ENCODE data around the gene ACTR10.
"Not testable (repeated sequence)": the region's sequence is repeated elsewhere in the genome, so short reads cannot be mapped to it uniquely, and the experiment has no call there.

The ACTR10 gene

DNA sequence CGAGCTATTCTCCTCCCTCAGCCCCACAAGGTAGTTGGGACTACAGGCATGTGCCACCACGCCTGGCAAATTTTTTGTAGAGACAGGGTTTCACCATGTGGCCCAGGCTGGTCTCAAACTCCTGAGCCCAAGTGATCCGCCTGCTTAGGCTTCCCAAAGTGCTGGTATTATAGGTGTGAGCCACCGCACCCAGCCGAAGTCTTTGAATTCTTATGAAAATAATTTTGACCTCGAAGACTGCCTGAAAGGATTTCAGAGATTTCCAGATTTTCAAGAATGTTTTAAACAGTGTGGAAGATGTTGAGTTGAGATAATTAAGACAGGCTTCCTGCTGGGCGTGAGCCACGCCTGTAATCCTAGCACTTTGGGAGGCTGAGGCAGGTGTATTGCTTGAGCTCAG lies 49.7 kb downstream of the ACTR10 start:
- no peak overlapping the region for H3K27ac Mint-ChIP-seq
- no peak overlapping the region for H3K4me3 Mint-ChIP-seq
- H3K4me1 Mint-ChIP-seq, result peaks cover 33% of the 10 kb centered on the region
- DNase-seq (no peak), ATAC-seq (no peak)
- no peaks in the 10 kb centered on the region for H3K27me3 Mint-ChIP-seq
- H3K9me3 Mint-ChIP-seq, result no peaks in the 10 kb centered on the region

DNA sequence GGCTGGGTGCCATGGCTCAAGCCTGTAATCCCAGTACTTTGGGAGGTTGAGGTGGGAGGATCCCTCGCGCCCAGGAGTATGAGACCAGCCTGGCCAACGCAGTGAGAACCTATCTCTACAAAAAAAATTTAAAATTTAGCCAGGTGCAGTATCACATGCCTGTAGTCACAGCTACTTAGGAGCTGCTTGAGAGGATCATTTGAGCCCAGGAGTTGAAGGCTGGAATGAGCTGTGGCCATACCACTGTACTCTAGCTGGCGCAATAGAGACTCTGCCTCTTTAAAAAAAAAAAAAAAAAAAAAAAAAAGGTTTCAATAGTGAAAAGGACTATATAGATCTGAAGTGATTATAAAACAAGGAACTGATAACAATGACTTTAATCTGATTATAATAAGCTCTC lies 58.2 kb downstream of the ACTR10 start:
- Mint-ChIP-seq H3K4me3 (no peak overlapping the region), H3K27ac (no peak overlapping the region), H3K27me3 (no peaks in the 10 kb centered on the region), H3K4me1 (no peaks in the 10 kb centered on the region), H3K9me3 (no peaks in the 10 kb centered on the region)
- DNase-seq (no peak), ATAC-seq (peak; percentile 49)

DNA sequence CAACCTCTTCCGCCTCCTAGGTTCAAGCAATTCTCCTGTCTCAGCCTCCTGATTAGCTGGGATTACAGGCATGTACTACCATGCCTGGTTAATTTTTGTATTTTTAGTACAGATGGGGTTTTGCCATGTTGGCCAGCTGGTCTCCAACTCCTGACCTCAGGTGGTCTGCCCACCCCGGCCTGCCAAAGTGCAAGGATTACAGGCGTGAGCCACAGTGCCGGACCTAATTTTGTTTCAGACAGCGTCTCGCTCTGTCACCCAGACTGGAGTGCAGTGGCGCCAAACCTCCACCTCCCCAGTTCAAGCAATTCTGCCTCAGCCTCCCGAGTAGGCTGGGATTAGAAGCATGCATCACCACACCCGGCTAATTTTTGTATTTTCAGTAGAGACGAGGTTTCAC lies 62.1 kb downstream of the ACTR10 start:
- not testable (repeated sequence) for H3K4me3 Mint-ChIP-seq, ATAC-seq, H3K4me1 Mint-ChIP-seq, H3K9me3 Mint-ChIP-seq, DNase-seq, H3K27me3 Mint-ChIP-seq
- H3K27ac Mint-ChIP-seq, result peak overlapping the region in 1 of 2 donors; percentile 74

DNA sequence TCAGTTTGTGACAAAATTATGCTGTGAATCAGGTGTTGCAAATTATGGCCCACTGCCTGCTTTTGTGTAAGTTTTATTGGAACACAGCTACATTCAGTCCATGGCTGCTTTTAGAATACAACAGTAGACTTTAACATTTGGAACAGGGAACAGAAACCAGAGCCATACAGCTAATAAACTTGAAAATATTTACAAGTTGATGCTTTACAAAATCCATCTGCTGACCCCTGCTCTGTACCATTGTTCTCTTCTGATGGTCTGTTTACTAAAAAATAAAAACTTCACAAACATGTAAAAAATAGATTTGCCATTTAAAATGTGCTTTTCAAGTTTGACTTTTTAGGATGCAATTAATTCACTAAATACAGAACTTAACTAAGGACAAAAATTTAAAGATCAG lies 65.5 kb downstream of the ACTR10 start:
- Mint-ChIP-seq H3K27ac (peak overlapping the region; percentile 30 to 84), H3K4me1 (peaks cover 6% of the 10 kb centered on the region), H3K9me3 (no peaks in the 10 kb centered on the region), H3K27me3 (no peaks in the 10 kb centered on the region), H3K4me3 (no peak overlapping the region)
- DNase-seq (no peak), ATAC-seq (no peak)

DNA sequence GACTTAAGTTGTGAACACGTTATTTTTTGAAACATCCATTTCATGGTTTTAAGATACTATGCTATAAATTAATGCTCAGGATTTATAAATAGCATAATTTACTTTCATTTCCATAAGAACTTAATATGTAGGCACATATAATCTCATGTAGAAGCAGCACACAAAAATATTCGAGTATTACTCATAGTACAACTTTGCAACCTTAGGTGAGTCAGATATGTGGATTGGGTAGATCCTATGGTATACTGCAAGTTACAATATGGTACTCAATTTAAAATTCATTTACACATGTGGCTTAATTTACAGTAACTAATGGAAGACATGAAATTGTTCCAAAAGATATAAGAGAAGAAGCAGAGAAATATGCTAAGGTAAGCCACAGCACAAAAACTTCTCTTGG lies 70.7 kb downstream of the ACTR10 start:
- no peak for DNase-seq
- no peak overlapping the region for H3K4me3 Mint-ChIP-seq
- no peaks in the 10 kb centered on the region for H3K27me3 Mint-ChIP-seq
- H3K4me1 Mint-ChIP-seq, result peaks cover 22% of the 10 kb centered on the region
- H3K27ac Mint-ChIP-seq, result no peak overlapping the region
- no peaks in the 10 kb centered on the region for H3K9me3 Mint-ChIP-seq
- no peak for ATAC-seq

DNA sequence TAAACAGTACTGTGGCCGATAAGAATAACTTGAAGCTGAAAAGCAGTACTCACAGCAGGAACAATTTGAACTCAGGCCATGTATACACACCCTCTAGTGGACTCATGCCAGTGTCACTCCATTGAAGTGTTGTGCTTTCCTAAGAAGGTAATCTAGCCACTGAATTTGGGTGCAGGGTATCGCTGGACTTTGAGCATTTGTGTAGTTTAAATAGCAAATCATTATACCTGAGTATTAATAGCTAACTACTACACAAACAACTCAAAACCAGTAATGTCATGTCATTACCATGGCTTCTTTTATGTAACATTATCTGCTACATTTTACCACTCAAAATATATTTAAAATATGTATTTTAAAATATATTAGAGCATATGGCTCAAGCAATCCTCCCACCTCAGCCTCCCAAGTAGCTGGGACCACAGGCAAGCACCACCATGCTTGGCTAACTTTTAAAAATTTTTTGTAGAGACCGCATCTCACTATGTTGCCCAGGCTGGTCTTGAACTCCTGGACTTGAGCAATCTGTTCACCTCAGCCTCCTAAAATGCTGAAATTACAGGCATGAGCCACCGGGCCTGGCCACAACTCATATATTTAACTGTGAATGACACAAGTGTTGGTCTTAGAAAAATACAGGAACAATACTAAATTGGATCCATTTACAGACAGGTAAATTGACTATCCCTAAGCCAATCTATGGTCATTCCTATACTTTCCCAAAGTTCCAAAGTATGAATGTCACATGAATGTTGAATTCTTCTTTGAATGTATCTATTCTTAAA lies 72.8 kb downstream of the ACTR10 start:
- no peak for DNase-seq
- ATAC-seq, result no peak
- no peaks in the 10 kb centered on the region for H3K9me3 Mint-ChIP-seq
- no peak overlapping the region for H3K27ac Mint-ChIP-seq
- H3K4me3 Mint-ChIP-seq, result no peak overlapping the region
- no peaks in the 10 kb centered on the region for H3K27me3 Mint-ChIP-seq
- peaks cover 37% of the 10 kb centered on the region for H3K4me1 Mint-ChIP-seq

- Mint-ChIP-seq H3K27me3 (no peaks in the 10 kb centered on the region), H3K4me1 (peaks cover 49% of the 10 kb centered on the region), H3K4me3 (peak overlapping the region; percentile 10 to 55), H3K27ac (peak overlapping the region in 1 of 2 donors; percentile 80), H3K9me3 (no peaks in the 10 kb centered on the region)
- ATAC-seq, result no peak
- DNase-seq, result no peak
These were observed 74.9 kb downstream of the ACTR10 start for GRCh38 chr14:58274881-58275280.

GRCh38 chr14:58275527-58276190 lies 75.7 kb downstream of the ACTR10 start:
- DNase-seq (no peak), ATAC-seq (peak; percentile 59)
- H3K27ac Mint-ChIP-seq, result peak overlapping the region; percentile 23 to 29
- peaks cover 57% of the 10 kb centered on the region for H3K4me1 Mint-ChIP-seq
- no peaks in the 10 kb centered on the region for H3K9me3 Mint-ChIP-seq
- H3K27me3 Mint-ChIP-seq, result no peaks in the 10 kb centered on the region
- peak overlapping the region; percentile 33 to 47 for H3K4me3 Mint-ChIP-seq

DNA sequence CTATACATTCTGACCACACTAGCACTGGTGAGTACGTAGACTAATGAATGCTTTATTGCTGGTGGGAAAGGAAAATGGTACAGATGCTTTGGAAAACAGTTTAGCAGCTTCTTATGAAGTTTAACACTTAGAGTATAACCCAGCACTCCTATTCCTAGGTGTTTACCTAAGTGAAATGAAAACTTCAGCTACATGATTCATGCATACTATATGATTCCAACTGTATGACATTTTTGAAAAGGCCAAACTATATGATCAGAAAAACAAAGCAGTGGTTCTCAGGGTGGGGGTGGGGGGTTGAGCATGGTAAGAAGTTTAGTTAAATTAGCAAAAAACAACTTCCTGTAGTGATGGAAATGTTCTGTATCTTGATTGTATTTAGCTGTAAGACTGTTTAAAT lies 76.3 kb downstream of the ACTR10 start:
- ATAC-seq (peak; percentile 44), DNase-seq (no peak)
- Mint-ChIP-seq H3K27me3 (no peaks in the 10 kb centered on the region), H3K9me3 (no peaks in the 10 kb centered on the region), H3K4me1 (peaks cover 63% of the 10 kb centered on the region), H3K4me3 (no peak overlapping the region), H3K27ac (no peak overlapping the region)

GRCh38 chr14:58278177-58278576 lies 78.2 kb downstream of the ACTR10 start:
- Mint-ChIP-seq H3K4me1 (peaks cover 82% of the 10 kb centered on the region), H3K9me3 (no peaks in the 10 kb centered on the region), H3K4me3 (no peak overlapping the region), H3K27ac (no peak overlapping the region), H3K27me3 (no peaks in the 10 kb centered on the region)
- no peak for DNase-seq
- ATAC-seq, result no peak

DNA sequence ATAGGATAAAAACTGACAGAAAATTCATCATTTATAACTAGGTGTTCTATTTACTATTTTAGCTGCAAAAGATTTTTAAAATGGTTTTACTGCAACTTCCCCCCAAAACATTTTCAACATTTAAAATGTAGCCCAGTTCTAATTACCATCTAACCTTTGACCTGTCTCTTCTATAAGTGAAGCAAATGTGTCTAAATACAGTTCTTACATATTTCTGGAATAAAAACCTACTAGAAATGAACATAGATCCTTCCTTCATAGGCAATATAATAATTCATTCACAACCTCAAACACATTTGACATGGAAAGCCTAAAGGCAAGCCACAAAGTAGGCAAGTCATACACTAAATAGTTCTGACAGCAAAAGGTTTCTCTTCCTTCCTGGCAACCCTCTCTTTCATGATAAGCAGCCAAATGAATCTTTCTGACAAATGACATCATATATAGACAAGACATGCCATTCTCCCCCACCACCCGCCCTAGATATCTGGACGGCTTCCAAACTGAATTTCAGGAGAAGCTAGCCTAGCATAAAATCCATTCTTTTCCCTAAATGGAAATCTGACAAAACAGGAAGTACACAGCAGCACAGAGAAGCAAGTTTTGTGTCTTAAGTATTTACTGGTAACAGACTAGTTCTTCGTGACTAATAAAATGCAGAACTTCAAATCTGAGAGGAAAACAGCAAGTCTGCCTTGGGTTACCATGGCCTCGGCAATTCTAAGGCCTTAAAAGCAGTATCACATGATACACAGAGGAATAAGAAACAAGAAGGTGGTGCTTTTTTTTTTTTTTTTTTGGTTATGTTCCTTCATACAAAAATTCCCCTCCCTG lies 81.2 kb downstream of the ACTR10 start:
- peak; percentile 17 to 37 for DNase-seq
- no peaks in the 10 kb centered on the region for H3K9me3 Mint-ChIP-seq
- peak overlapping the region; percentile 71 to 81 for H3K4me3 Mint-ChIP-seq
- H3K27me3 Mint-ChIP-seq, result no peaks in the 10 kb centered on the region
- H3K27ac Mint-ChIP-seq, result peak overlapping the region; percentile 87 to 91
- peaks cover 84% of the 10 kb centered on the region for H3K4me1 Mint-ChIP-seq
- peak; percentile 92 for ATAC-seq

GRCh38 chr14:58281969-58282368 lies 82.0 kb downstream of the ACTR10 start:
- Mint-ChIP-seq H3K4me3 (peak overlapping the region; percentile 51 to 81), H3K9me3 (no peaks in the 10 kb centered on the region), H3K27ac (peak overlapping the region; percentile 19 to 87), H3K4me1 (peaks cover 76% of the 10 kb centered on the region), H3K27me3 (no peaks in the 10 kb centered on the region)
- ATAC-seq, result no peak
- no peak for DNase-seq

- H3K4me1 Mint-ChIP-seq, result peaks cover 71% of the 10 kb centered on the region
- H3K27ac Mint-ChIP-seq, result peak overlapping the region in 1 of 2 donors; percentile 86
- no peak for DNase-seq
- H3K27me3 Mint-ChIP-seq, result no peaks in the 10 kb centered on the region
- H3K4me3 Mint-ChIP-seq, result peak overlapping the region in 1 of 2 donors; percentile 39
- no peak for ATAC-seq
- no peaks in the 10 kb centered on the region for H3K9me3 Mint-ChIP-seq
These were observed 83.1 kb downstream of the ACTR10 start for GRCh38 chr14:58282925-58283593.

DNA sequence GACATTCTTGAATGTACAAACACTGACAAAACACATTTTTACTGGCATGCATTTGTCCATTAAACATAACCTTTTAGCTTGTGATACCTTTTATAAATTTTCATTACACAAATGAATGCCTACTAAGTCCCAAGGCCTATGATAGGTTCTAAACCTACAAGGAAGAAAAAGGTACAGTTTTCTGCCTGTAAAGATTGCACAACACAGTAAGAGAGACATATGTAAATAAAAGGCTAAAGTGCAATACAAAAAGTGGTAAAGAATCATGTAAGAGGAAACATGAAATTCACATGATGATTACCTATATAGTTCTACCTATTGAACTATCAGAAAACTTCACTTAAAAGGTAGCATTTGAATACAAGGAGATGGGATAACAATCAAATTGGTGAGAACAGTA lies 83.8 kb downstream of the ACTR10 start:
- H3K4me3 Mint-ChIP-seq, result no peak overlapping the region
- ATAC-seq, result no peak
- H3K4me1 Mint-ChIP-seq, result peaks cover 75% of the 10 kb centered on the region
- no peak for DNase-seq
- H3K27ac Mint-ChIP-seq, result peak overlapping the region in 1 of 2 donors; percentile 27
- no peaks in the 10 kb centered on the region for H3K9me3 Mint-ChIP-seq
- no peaks in the 10 kb centered on the region for H3K27me3 Mint-ChIP-seq

DNA sequence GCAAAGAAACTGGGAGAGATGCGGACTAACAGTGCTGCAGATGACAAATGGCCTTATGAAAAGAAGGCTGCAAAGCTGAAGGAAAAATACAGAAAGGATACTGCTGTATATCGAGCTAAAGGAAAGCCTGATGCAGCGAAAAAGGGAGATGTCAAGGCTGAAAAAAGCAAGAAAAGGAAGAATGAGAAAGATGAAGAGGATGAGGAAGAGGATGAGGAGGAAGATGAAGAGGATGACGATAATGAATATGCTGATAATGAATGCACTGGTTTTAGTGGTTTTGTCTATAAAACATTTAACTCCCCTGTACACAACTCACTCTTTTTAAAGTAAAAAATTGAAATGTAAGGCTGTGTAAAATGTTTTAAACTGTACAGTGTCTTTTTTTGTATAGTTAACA lies 85.2 kb downstream of the ACTR10 start:
- Mint-ChIP-seq H3K27ac (peak overlapping the region in 1 of 2 donors; percentile 48), H3K4me3 (no peak overlapping the region), H3K27me3 (no peaks in the 10 kb centered on the region), H3K4me1 (peaks cover 77% of the 10 kb centered on the region), H3K9me3 (no peaks in the 10 kb centered on the region)
- ATAC-seq, result no peak
- no peak for DNase-seq

All from stimulated activated naive CD8-positive, alpha-beta T cell treated with anti-CD3 and anti-CD28 coated beads, Interleukin-15, amount 100 ng/mL, for 72 hours (primary cell).